ENCODE measurements around the gene SPATA9. TPM values are rescaled to one million over a fixed set of nuclear protein-coding genes. Genes with fewer than 3 reads are reported as not detected.

Gene SPATA9
- total and polyA plus RNA-seq, 2 donors (not counting 3 experiments of a cell fraction or from before 2014, with no cell fraction given), result 0.07 TPM; not detected in 1

- no peaks in the 10 kb centered on the region for H3K79me2 ChIP-seq (ENCODE audit: control insufficient read depth, insufficient read depth, low read length)
- intact Hi-C loops (cut with micrococcal nuclease), result no loop called here
- ChIA-PET POLR2A (no interaction called here), CTCF (interaction anchor here (0.9 kb wide), 1 partner anchor 12 kb away, joined by 3 read pairs; the partner anchor contains the start of gene RHOBTB3)
- H3K4me2 ChIP-seq (ENCODE audit: insufficient read depth, low read length), result no peak overlapping the region
- FAIRE-seq (no peak), DNase-seq (ENCODE audit: low read depth, low spot score) (no peak)
- H3K9ac ChIP-seq (replicated peaks; ENCODE audit: extremely low read depth, insufficient read depth, low read length), result no peak overlapping the region
- H3K36me3 ChIP-seq (ENCODE audit: control insufficient read depth in 2 of 2, extremely low read depth in 1 of 2, insufficient read depth in 2 of 2, low read length in 2 of 2), result no peaks in the 10 kb centered on the region
- H3K4me3 ChIP-seq (replicated peaks in 1 of 3; ENCODE audit: insufficient read depth in 1 of 3, low read depth in 1 of 3, low read length in 3 of 3), result no peak overlapping the region
- no peaks in the 10 kb centered on the region for H4K20me1 ChIP-seq (replicated peaks; ENCODE audit: control insufficient read depth, extremely low read depth, insufficient read depth, low read length)
- H2AFZ ChIP-seq (ENCODE audit: low read depth, low read length), result no peak overlapping the region
- H3K27ac ChIP-seq (ENCODE audit: insufficient read depth, low read depth, low read length), result no peak overlapping the region
- no peak for TF ChIP-seq FOS (IDR thresholded peaks at IDR 0.05; ENCODE audit: borderline replicate concordance, insufficient read depth, low read length)
- no peak for TF ChIP-seq EZH2 (IDR thresholded peaks at IDR 0.05; ENCODE audit: borderline replicate concordance, low read depth, low read length, severe bottlenecking)
- TF ChIP-seq MYC (IDR thresholded peaks at IDR 0.05; ENCODE audit: low read depth, low read length), result no peak
- no peak for TF ChIP-seq GATA2 (IDR thresholded peaks at IDR 0.05; ENCODE audit: insufficient read depth, insufficient read length, low read depth, low read length)
- H3K9me3 ChIP-seq (replicated peaks; ENCODE audit: control insufficient read depth, insufficient read depth, low read length), result no peaks in the 10 kb centered on the region
- dilution Hi-C loops (cut with MboI; ENCODE audit: extremely low pct_ligation_motif_present, low sequenced_read_pairs), result no loop called here
- H3K27me3 ChIP-seq (ENCODE audit: control insufficient read depth in 2 of 2, insufficient read depth in 2 of 2, low read length in 2 of 2), result no peaks in the 10 kb centered on the region
- peaks cover 24% of the 10 kb centered on the region for H3K4me1 ChIP-seq (ENCODE audit: control insufficient read depth, extremely low read depth, insufficient read depth, low read length)
- H3K9me1 ChIP-seq (replicated peaks; ENCODE audit: control insufficient read depth, extremely low read depth, insufficient read depth, low read length), result no peaks in the 10 kb centered on the region
- no TSS peak for BruUV-seq (replicated peaks)
Observed at GRCh38 chr5:95718738-95719137, 35.9 kb upstream of the SPATA9 start.

- no peaks in the 10 kb centered on the region for H4K20me1 ChIP-seq (replicated peaks; ENCODE audit: control insufficient read depth, extremely low read depth, insufficient read depth, low read length)
- H3K4me2 ChIP-seq (ENCODE audit: insufficient read depth, low read length), result no peak overlapping the region
- no peak overlapping the region for H3K9ac ChIP-seq (replicated peaks; ENCODE audit: extremely low read depth, insufficient read depth, low read length)
- CTCF ChIA-PET, result interaction anchor here (0.9 kb wide), 1 partner anchor 13 kb away, joined by 3 read pairs; the partner anchor contains the start of gene RHOBTB3
- H3K9me1 ChIP-seq (replicated peaks; ENCODE audit: control insufficient read depth, extremely low read depth, insufficient read depth, low read length), result no peaks in the 10 kb centered on the region
- dilution Hi-C loops (cut with MboI; ENCODE audit: extremely low pct_ligation_motif_present, low sequenced_read_pairs) (no loop called here), intact Hi-C loops (cut with micrococcal nuclease) (no loop called here)
- H3K79me2 ChIP-seq (ENCODE audit: control insufficient read depth, insufficient read depth, low read length), result no peaks in the 10 kb centered on the region
- H3K4me3 ChIP-seq (replicated peaks in 1 of 3; ENCODE audit: insufficient read depth in 1 of 3, low read depth in 1 of 3, low read length in 3 of 3), result no peak overlapping the region
- no peak overlapping the region for H3K27ac ChIP-seq (ENCODE audit: insufficient read depth, low read depth, low read length)
- H3K4me1 ChIP-seq (ENCODE audit: control insufficient read depth, extremely low read depth, insufficient read depth, low read length), result peaks cover 19% of the 10 kb centered on the region
- DNase-seq (ENCODE audit: low read depth, low spot score) (no peak), FAIRE-seq (no peak)
- no peaks in the 10 kb centered on the region for H3K27me3 ChIP-seq (ENCODE audit: control insufficient read depth in 2 of 2, insufficient read depth in 2 of 2, low read length in 2 of 2)
- H2AFZ ChIP-seq (ENCODE audit: low read depth, low read length), result no peak overlapping the region
- H3K36me3 ChIP-seq (ENCODE audit: control insufficient read depth in 2 of 2, extremely low read depth in 1 of 2, insufficient read depth in 2 of 2, low read length in 2 of 2), result no peaks in the 10 kb centered on the region
- no peaks in the 10 kb centered on the region for H3K9me3 ChIP-seq (replicated peaks; ENCODE audit: control insufficient read depth, insufficient read depth, low read length)
- TF ChIP-seq CTCF (IDR thresholded peaks at IDR 0.05; ENCODE audit: extremely low read depth in 1 of 2, insufficient read depth in 1 of 2, low read depth in 1 of 2, low read length in 2 of 2) (no peak), GATA2 (IDR thresholded peaks at IDR 0.05; ENCODE audit: insufficient read depth, insufficient read length, low read depth, low read length) (no peak), POLR2A (IDR thresholded peaks at IDR 0.05; ENCODE audit: low read depth, low read length) (no peak), MYC (IDR thresholded peaks at IDR 0.05; ENCODE audit: low read depth, low read length) (no peak), POLR2AphosphoS5 (IDR thresholded peaks at IDR 0.05; ENCODE audit: insufficient read depth, low read depth, low read length) (no peak), MAX (IDR thresholded peaks at IDR 0.05; ENCODE audit: insufficient read depth, insufficient read length) (no peak), FOS (IDR thresholded peaks at IDR 0.05; ENCODE audit: borderline replicate concordance, insufficient read depth, low read length) (no peak), EZH2 (IDR thresholded peaks at IDR 0.05; ENCODE audit: borderline replicate concordance, low read depth, low read length, severe bottlenecking) (no peak), JUN (IDR thresholded peaks at IDR 0.05; ENCODE audit: borderline replicate concordance, insufficient read depth, insufficient read length, low read depth) (no peak)
- POLR2A ChIA-PET, result no interaction called here
- no TSS peak for BruUV-seq (replicated peaks)
Observed at GRCh38 chr5:95718203-95718602, 35.4 kb upstream of the SPATA9 start.
